ENCODE measurements around the gene RBMS3.
"Not testable (repeated sequence)": the region's sequence is repeated elsewhere in the genome, so short reads cannot be mapped to it uniquely, and the experiment has no call there.

The RBMS3 gene

GRCh38 chr3:29642393-29643033 lies 361.6 kb downstream of the RBMS3 start:
- DNase-seq = no peak

- DNase-seq = no peak
Measured at GRCh38 chr3:29643034-29643425, 362.2 kb downstream of the RBMS3 start.

GRCh38 chr3:29644261-29644660 lies 363.4 kb downstream of the RBMS3 start:
- no peak for DNase-seq

DNA sequence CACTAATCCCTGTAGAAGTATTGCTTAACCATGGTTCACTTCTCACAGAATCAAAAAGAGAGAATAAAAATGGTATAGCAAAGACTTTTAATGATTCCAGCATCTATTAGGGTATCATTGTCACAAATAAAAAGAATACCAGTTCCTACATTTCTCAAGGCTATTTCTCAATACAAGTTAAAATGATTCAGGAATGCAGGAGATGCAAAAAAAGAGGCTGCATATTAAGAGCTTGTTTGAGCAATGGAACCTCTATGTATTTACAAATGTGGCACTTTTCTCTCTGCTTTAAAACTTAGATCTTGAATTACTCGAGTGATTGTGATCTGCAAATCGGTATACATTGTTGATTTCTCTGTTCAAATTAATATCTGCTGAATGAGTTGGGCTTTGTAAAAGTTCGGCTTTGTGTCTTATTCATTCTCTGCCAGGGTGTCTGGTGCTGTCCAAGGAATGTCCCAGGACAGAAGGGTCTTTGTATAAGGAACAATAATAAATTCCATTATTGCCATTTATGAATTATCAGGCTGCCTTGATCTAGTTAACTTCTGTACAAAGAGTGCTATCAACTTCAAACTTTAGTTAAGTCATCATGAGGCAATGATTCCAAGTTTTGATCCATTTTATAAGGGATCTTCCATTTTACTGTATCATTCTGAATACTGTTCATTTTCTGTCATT lies 364.2 kb downstream of the RBMS3 start:
- DNase-seq = no peak

GRCh38 chr3:29646043-29646442 lies 365.2 kb downstream of the RBMS3 start:
- DNase-seq = no peak

GRCh38 chr3:29649815-29650547 lies 369.1 kb downstream of the RBMS3 start:
- no peak for DNase-seq

GRCh38 chr3:29653680-29654079 lies 372.8 kb downstream of the RBMS3 start:
- no peak for DNase-seq

GRCh38 chr3:29655015-29655747 lies 374.3 kb downstream of the RBMS3 start:
- no peak for DNase-seq

- DNase-seq = no peak
Measured at GRCh38 chr3:29665688-29666087, 384.8 kb downstream of the RBMS3 start.

GRCh38 chr3:29668233-29668632 lies 387.4 kb downstream of the RBMS3 start:
- no peak for DNase-seq

GRCh38 chr3:29668728-29669127 lies 387.9 kb downstream of the RBMS3 start:
- DNase-seq = no peak

DNA sequence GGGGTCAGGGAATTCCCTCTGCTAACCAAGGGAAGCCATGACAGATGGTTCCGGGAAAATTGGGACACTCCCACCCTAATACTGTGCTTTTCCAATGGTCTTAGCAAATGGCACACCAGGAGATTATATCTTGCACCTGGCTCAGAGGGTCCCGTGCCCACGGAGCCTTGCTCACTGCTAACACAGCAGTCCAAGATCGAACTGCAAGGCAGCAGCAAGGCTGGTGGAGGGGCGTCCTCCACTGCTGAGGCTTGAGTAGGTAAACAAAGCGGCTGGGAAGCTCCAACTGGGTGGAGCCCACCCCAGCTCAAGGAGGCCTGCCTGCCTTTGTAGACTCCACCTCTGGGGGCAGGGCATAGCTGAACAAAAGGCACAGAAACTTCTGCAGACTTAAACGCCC lies 389.6 kb downstream of the RBMS3 start:
- not testable (repeated sequence) for DNase-seq

- no peak for DNase-seq
Measured at GRCh38 chr3:29677421-29677820, 396.6 kb downstream of the RBMS3 start.

DNA sequence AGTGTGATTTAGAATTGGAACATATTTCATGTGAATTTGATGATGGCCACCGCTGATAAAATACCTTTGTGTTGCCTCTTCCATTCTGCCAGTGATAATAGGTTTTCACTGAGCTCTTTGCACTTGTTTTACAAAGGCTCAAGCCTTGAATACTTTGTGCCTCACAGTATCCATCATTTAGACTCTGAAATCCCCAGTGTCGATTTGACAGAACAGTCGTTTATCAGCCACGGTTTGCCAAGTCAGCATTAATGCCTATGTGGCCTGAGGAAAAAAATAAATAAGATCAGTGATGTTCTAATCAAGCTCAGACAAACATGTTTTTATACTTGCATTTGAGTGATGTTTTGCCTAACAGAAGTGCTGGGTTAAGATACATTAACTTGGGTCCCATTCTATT lies 399.1 kb downstream of the RBMS3 start:
- no peak for DNase-seq

GRCh38 chr3:29683018-29683993 lies 402.4 kb downstream of the RBMS3 start:
- no peak for DNase-seq

- no peak for DNase-seq
Measured at GRCh38 chr3:29686889-29687592, 406.2 kb downstream of the RBMS3 start.

- no peak for DNase-seq
Measured at GRCh38 chr3:29690686-29691353, 409.9 kb downstream of the RBMS3 start.

GRCh38 chr3:29693863-29694262 lies 413.0 kb downstream of the RBMS3 start:
- no peak for DNase-seq

GRCh38 chr3:29694331-29694730 lies 413.5 kb downstream of the RBMS3 start:
- DNase-seq = no peak

DNA sequence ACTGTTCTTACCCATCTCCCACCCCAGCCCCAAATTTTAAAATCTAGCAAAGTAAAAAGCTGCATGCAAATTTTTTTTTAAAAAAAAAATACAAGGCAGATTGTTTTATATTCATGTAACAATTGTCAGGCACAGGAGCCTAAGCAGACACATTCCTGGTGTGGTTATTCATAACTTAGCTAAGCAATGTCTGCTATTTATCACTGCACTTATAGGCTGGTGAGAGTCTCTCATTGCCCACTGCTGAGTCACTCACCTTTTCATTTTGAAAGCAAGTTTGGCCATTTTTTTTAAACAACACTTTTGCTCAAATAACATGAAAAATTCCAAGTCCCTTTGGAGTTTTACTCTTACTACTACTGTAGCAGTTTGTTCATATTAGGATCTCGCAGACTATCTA lies 413.9 kb downstream of the RBMS3 start:
- DNase-seq = no peak

DNA sequence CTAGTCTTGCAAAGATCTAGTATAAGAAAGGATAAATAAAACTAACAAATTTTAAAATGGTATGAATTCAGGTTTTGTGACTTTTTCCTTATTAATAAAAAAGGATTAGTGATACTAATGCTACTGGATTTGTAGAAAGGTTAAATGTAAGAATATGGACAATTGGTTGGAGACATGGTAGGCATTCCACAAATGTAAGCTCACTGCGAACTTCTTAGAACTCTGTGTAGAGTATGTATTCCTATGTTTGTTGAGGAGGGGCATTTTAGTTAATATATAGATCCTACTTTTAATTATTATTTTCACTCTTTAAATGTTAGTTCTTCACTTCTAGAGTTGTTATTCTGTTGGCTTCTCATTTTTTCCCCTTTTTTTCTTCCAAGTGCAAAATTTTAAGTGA lies 414.3 kb downstream of the RBMS3 start:
- no peak for DNase-seq

All from SIG-M5 (cell line).